ENCODE measurements around the gene OSBPL10. TPM values are rescaled to one million over a fixed set of nuclear protein-coding genes. Genes with fewer than 3 reads are reported as not detected.

OSBPL10 gene
- total RNA-seq, 1 donor from 2014 or later = 27.8 TPM

DNA sequence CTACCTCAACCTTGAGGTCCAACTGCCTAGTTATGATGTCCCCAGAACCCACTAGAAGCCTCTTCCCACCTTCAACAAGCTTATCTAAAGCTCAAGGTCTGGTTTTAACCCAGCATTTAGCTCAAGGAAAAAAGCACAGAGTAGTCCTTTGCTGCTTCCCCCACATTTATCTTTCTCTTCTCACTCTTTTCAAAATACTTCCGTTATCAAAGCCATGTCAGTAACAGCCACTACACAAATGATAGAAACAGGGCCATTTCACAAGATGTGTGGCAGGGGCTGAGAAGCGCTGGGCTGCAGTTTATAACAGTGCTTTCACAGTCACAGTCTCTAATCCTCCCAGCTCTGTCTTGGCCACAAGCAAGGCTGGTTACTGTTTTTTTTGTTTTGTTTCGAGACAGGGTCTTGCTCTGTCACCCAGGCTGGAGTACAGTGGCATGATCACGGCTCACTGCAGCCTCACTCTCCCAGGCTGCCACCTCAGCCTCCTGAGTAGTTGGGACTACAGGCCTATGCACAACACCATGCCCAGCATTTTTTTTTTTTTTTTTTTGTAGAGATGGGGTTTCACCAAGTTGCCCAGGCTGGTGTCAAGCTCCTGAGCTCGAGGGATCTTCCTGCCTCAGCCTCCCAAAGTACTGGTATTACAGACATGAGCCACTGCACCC lies 218.8 kb downstream of the OSBPL10 start:
- no peak for DNase-seq (ENCODE audit: low spot score in 2 of 2, unreplicated experiment in 2 of 2)
- H3K4me3 Mint-ChIP-seq = no peak overlapping the region
- H3K27ac Mint-ChIP-seq = no peak overlapping the region
- TF ChIP-seq, protein P1, sequence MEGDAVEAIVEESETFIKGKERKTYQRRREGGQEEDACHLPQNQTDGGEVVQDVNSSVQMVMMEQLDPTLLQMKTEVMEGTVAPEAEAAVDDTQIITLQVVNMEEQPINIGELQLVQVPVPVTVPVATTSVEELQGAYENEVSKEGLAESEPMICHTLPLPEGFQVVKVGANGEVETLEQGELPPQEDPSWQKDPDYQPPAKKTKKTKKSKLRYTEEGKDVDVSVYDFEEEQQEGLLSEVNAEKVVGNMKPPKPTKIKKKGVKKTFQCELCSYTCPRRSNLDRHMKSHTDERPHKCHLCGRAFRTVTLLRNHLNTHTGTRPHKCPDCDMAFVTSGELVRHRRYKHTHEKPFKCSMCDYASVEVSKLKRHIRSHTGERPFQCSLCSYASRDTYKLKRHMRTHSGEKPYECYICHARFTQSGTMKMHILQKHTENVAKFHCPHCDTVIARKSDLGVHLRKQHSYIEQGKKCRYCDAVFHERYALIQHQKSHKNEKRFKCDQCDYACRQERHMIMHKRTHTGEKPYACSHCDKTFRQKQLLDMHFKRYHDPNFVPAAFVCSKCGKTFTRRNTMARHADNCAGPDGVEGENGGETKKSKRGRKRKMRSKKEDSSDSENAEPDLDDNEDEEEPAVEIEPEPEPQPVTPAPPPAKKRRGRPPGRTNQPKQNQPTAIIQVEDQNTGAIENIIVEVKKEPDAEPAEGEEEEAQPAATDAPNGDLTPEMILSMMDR (IDR thresholded peaks at IDR 0.05; ENCODE audit: unreplicated experiment) = no peak
- H3K27me3 Mint-ChIP-seq (ENCODE audit: low read depth) = no peaks in the 10 kb centered on the region
- peaks cover 54% of the 10 kb centered on the region for H3K4me1 Mint-ChIP-seq
- peaks cover 13% of the 10 kb centered on the region for H3K9me3 Mint-ChIP-seq
- H3K36me3 Mint-ChIP-seq = peaks cover 10% of the 10 kb centered on the region

DNA sequence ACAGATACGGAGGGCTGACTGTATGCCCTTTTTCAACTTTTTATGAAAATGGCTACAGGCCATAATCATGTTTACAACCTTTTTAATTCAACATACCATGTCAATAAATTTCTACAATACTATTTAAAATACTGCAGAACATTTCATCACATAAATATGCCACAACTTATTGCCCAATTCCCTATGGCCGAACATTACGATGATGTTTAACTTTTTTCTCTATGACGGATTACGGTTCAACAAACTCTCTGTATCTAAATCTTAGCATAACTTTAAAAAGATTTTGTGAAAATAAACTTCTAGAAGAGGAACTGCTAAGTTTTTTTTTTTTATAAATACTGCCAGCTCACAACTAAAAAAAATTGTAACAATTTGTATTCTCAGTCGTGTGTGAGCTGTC lies 220.4 kb downstream of the OSBPL10 start:
- H3K4me1 Mint-ChIP-seq = peaks cover 54% of the 10 kb centered on the region
- peaks cover 10% of the 10 kb centered on the region for H3K36me3 Mint-ChIP-seq
- H3K27me3 Mint-ChIP-seq (ENCODE audit: low read depth) = no peaks in the 10 kb centered on the region
- DNase-seq (ENCODE audit: low spot score in 2 of 2, unreplicated experiment in 2 of 2) = no peak
- TF ChIP-seq, protein P1 (IDR thresholded peaks at IDR 0.05; ENCODE audit: unreplicated experiment) = no peak
- H3K27ac Mint-ChIP-seq = no peak overlapping the region
- peaks cover 13% of the 10 kb centered on the region for H3K9me3 Mint-ChIP-seq
- H3K4me3 Mint-ChIP-seq = no peak overlapping the region

DNA sequence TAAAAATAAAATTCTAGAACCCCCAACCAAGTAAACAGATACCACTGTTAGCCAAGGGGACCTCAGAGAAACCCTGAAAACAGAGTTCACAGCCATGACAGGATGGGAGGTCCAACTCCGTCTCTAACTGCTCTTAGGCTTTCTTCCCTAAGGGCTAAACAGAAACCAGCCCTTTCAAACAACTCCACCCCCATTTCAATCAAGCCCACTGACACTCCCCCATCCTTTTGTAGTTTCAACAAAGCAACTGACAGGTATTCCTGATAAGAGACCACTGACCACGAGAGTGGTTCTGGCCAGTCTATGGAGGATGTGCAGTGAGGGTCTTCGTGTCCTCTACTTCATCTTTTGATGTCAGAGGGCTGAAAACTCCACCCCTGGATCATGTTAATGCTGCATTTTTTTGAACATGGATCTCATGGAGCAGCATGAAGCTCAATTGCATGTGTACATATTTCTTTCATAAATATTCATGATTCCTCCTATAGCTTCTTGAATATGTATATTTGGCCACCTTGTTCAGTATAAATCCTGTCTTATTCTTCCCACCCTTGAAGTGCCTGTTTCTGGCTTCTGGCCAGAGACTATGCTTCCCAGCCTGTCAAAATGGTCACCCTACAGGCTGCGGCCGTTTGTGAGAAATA lies 222.6 kb downstream of the OSBPL10 start:
- DNase-seq (ENCODE audit: low spot score in 2 of 2, unreplicated experiment in 2 of 2) = no peak
- Mint-ChIP-seq H3K4me1 (peaks cover 60% of the 10 kb centered on the region), H3K36me3 (peaks cover 10% of the 10 kb centered on the region), H3K4me3 (no peak overlapping the region), H3K9me3 (peaks cover 13% of the 10 kb centered on the region), H3K27ac (peak overlapping the region; percentile 54), H3K27me3 (ENCODE audit: low read depth) (no peaks in the 10 kb centered on the region)
- TF ChIP-seq, protein P1 (IDR thresholded peaks at IDR 0.05; ENCODE audit: unreplicated experiment) = no peak

DNA sequence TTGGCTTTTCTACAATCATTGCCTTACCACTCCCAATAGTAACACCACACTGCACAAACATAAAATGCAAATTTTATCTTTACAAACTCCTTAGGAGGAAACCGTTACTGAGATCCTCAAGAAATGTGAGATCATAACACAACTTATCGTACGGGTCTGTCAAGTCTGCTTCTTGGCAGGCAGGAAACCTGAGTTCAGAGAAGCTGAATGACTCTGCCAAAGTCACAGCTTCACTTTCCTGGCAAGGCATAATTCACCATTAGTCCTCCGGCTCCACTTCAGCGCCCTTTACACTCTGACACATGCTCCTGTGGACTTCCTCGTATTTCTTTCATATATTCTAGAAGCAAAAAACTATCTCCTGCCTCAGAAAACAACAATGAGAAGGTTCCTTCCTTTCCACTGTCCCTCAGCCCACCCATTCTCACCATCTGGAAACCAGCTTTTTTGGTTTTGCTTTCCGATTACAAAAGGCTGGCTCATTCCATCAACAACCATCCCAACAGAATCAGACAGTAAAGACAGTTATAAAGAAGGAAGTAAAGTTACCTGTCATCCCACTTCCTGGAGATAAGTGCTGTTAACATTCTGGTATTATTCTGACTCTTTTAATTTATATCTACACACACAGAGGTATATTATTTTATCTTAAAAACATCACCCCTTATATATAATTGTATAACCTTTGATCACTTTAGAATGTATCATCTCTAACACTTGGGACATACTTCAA lies 225.0 kb downstream of the OSBPL10 start:
- Mint-ChIP-seq H3K36me3 (peaks cover 10% of the 10 kb centered on the region), H3K27ac (no peak overlapping the region), H3K4me1 (peaks cover 62% of the 10 kb centered on the region), H3K4me3 (no peak overlapping the region), H3K9me3 (peaks cover 13% of the 10 kb centered on the region), H3K27me3 (ENCODE audit: low read depth) (no peaks in the 10 kb centered on the region)
- DNase-seq (ENCODE audit: low spot score in 2 of 2, unreplicated experiment in 2 of 2) = no peak
- TF ChIP-seq, protein P1 (IDR thresholded peaks at IDR 0.05; ENCODE audit: unreplicated experiment) = no peak

DNA sequence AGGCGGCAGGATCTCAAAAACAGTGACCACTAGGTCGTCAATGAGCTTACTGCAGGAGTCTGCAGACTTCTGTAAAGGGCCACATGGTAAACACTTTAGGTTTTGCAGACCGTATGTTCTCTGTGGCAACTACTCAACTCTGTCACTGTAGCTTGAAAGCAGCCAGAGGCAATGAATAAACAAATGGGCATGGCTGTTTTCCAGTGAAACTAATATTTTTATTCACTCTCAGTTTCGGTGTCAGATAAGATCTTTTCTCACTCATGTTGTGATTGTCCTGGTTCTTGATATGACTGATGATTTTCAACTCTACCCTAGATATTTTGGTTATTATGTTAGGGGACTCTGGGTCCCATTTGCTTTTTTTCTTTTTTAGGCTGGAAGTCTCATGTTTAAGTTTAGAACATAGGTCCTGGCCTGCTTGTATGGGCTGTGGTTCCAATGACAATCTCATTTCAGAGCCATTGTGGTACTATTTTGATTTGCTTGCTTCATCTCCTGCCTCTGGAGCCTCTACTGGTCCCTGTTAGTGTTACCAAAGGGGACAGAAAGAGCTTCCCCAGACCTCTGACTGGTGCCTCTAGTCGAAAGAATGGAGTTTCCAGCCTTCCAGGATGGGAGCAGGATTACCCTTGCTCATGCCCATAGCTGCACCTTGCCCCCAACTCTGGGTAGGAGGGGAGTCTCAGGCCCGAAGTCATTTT lies 226.3 kb downstream of the OSBPL10 start:
- Mint-ChIP-seq H3K4me1 (peaks cover 64% of the 10 kb centered on the region), H3K27me3 (ENCODE audit: low read depth) (no peaks in the 10 kb centered on the region), H3K27ac (peak overlapping the region; percentile 70), H3K4me3 (no peak overlapping the region), H3K9me3 (peaks cover 13% of the 10 kb centered on the region), H3K36me3 (peaks cover 10% of the 10 kb centered on the region)
- DNase-seq (ENCODE audit: low spot score in 2 of 2, unreplicated experiment in 2 of 2) = no peak
- TF ChIP-seq, protein P1 (IDR thresholded peaks at IDR 0.05; ENCODE audit: unreplicated experiment) = no peak

All from mesothelial cell of epicardium (in vitro differentiated cells).